H9 (cell line): Measurements from ENCODE around the gene FMNL3. TPM values are rescaled to one million over a fixed set of nuclear protein-coding genes. Genes with fewer than 3 reads are reported as not detected.

Experiments
- DNase-seq: peaks from one replicate; pipeline ENCODE4 v3.0.0-alpha.2; 2017
- H2AFZ ChIP-seq: one replicate; pipeline ENCODE4 v1.6.1; 2013; ENCODE audit warnings: mild to moderate bottlenecking, low read length, control low read depth, moderate library complexity
- H2AK5ac ChIP-seq: 2 replicates; pipeline ENCODE4 v1.6.1; 2013; ENCODE audit warnings: low read length, control low read depth, mixed read lengths; ENCODE audit not compliant: insufficient read length
- H2BK120ac ChIP-seq: one replicate; pipeline ENCODE4 v1.6.1; 2013; ENCODE audit warnings: low read depth, mild to moderate bottlenecking, low read length, control low read depth, inconsistent platforms; ENCODE audit not compliant: poor library complexity, severe bottlenecking
- H2BK12ac ChIP-seq: 2 replicates; pipeline ENCODE4 v1.6.1; 2013; ENCODE audit warnings: low read length, control low read depth, mixed read lengths, low read depth; ENCODE audit not compliant: insufficient read length
- H2BK15ac ChIP-seq: 2 replicates; pipeline ENCODE4 v1.6.1; 2013; ENCODE audit warnings: low read depth, low read length, control low read depth
- H2BK20ac ChIP-seq: one replicate; pipeline ENCODE4 v1.6.1; 2013; ENCODE audit warnings: low read depth, mild to moderate bottlenecking, low read length, control low read depth, inconsistent platforms; ENCODE audit not compliant: poor library complexity, severe bottlenecking
- H2BK5ac ChIP-seq: 2 replicates; pipeline ENCODE4 v1.6.1; 2013; ENCODE audit warnings: low read length, control low read depth, mixed read lengths; ENCODE audit not compliant: insufficient read length
- H3K14ac ChIP-seq: 2 replicates; pipeline ENCODE4 v1.6.1; 2013; ENCODE audit warnings: low read length, control low read depth; ENCODE audit not compliant: insufficient read depth
- H3K18ac ChIP-seq: 2 replicates; pipeline ENCODE4 v1.6.1; 2013; ENCODE audit warnings: low read depth, mild to moderate bottlenecking, mixed read lengths, low read length, control low read depth; ENCODE audit not compliant: insufficient read length
- H3K23ac ChIP-seq: 2 replicates; pipeline ENCODE4 v1.6.1; 2013; ENCODE audit warnings: low read length, control low read depth, mixed read lengths, low read depth; ENCODE audit not compliant: insufficient read length
- H3K23me2 ChIP-seq: 2 replicates; pipeline ENCODE4 v1.6.1; 2013; ENCODE audit warnings: low read depth, mild to moderate bottlenecking, mixed read lengths, low read length, control low read depth; ENCODE audit not compliant: insufficient read length, poor library complexity, severe bottlenecking
- H3K27ac ChIP-seq: 2 replicates; pipeline ENCODE4 v1.5.1; 2013; ENCODE audit warnings: low read length, control low read depth, mixed read lengths, low read depth; ENCODE audit not compliant: insufficient read length
- H3K27me3 ChIP-seq: 2 replicates; pipeline ENCODE4 v1.6.1; 2013; ENCODE audit warnings: low read length, control low read depth, inconsistent platforms; ENCODE audit not compliant: insufficient read depth
- H3K4ac ChIP-seq: 2 replicates; pipeline ENCODE4 v1.6.1; 2013; ENCODE audit warnings: low read depth, mild to moderate bottlenecking, control low read depth, inconsistent platforms, low read length, moderate library complexity
- H3K4me1 ChIP-seq: 2 replicates; pipeline ENCODE4 v1.6.1; 2013; ENCODE audit warnings: low read length, control low read depth, inconsistent platforms; ENCODE audit not compliant: insufficient read depth
- H3K4me2 ChIP-seq: 2 replicates; pipeline ENCODE4 v1.6.1; 2013; ENCODE audit warnings: low read length, control low read depth, mixed read lengths; ENCODE audit not compliant: insufficient read length, insufficient read depth
- H3K56ac ChIP-seq: 2 replicates; pipeline ENCODE4 v1.6.1; 2013; ENCODE audit warnings: low read depth, mild to moderate bottlenecking, mixed read lengths, low read length, control low read depth; ENCODE audit not compliant: insufficient read length
- H3K79me1 ChIP-seq: 2 replicates; pipeline ENCODE4 v1.6.1; 2013; ENCODE audit warnings: low read depth, mild to moderate bottlenecking, moderate library complexity, low read length, control low read depth, inconsistent platforms; ENCODE audit not compliant: insufficient read depth, poor library complexity, severe bottlenecking
- H3K79me2 ChIP-seq: 2 replicates; pipeline ENCODE4 v1.6.1; 2013; ENCODE audit warnings: low read length, control low read depth, inconsistent platforms; ENCODE audit not compliant: insufficient read depth
- H3K9ac ChIP-seq: 2 replicates; pipeline ENCODE4 v1.6.1; 2013; ENCODE audit warnings: low read length, control low read depth, mixed read lengths; ENCODE audit not compliant: insufficient read length; ENCODE audit errors: extremely low read depth
- H3K9me3 ChIP-seq: one replicate; pipeline ENCODE4 v1.6.1; 2013; ENCODE audit warnings: low read depth, low read length, inconsistent platforms; ENCODE audit not compliant: control insufficient read depth
- H3T11ph ChIP-seq: one replicate; pipeline ENCODE4 v1.6.1; 2013; ENCODE audit warnings: mild to moderate bottlenecking, low read length, control low read depth, inconsistent platforms
- H4K20me1 ChIP-seq: one replicate; pipeline ENCODE4 v1.6.1; 2013; ENCODE audit not compliant: control insufficient read depth, insufficient read length, insufficient read depth
- H4K5ac ChIP-seq: 2 replicates; pipeline ENCODE4 v1.6.1; 2013; ENCODE audit warnings: low read depth, mild to moderate bottlenecking, mixed read lengths, low read length, control low read depth; ENCODE audit not compliant: insufficient read length
- H4K8ac ChIP-seq: replicated peaks from 2 replicates; pipeline ENCODE4 v1.6.1; 2013; ENCODE audit warnings: low read length, control low read depth, mixed read lengths, low read depth; ENCODE audit not compliant: insufficient read length
- H4K91ac ChIP-seq: 2 replicates; pipeline ENCODE4 v1.6.1; 2013; ENCODE audit warnings: low read depth, mild to moderate bottlenecking, moderate library complexity, mixed read lengths, low read length, control low read depth; ENCODE audit not compliant: insufficient read length
- H3K27ac Mint-ChIP-seq, 3 experiments: 2 replicates in 2 of 3; 3 replicates in 1 of 3; pipeline ENCODE4 v1.8.0; 2020 to 2021; ENCODE audit warnings: mixed read lengths in 3 of 3, mild to moderate bottlenecking in 1 of 3, moderate library complexity in 1 of 3
- H3K27me3 Mint-ChIP-seq: 2 replicates; pipeline ENCODE4 v1.8.0; 2021; ENCODE audit warnings: low read depth, mild to moderate bottlenecking, moderate library complexity, mixed read lengths
- H3K36me3 Mint-ChIP-seq, 3 experiments: 2 replicates in 2 of 3; 3 replicates in 1 of 3; pipeline ENCODE4 v1.8.0; 2020 to 2021; ENCODE audit warnings: low read depth in 3 of 3, mixed read lengths in 3 of 3; ENCODE audit not compliant: insufficient read depth in 1 of 3
- H3K4me1 Mint-ChIP-seq, 2 experiments: 2 replicates each; pipeline ENCODE4 v1.8.0; 2020; ENCODE audit warnings: mixed read lengths in 2 of 2
- H3K4me3 Mint-ChIP-seq, 2 experiments: 2 replicates in 1 of 2; 3 replicates in 1 of 2; pipeline ENCODE4 v1.8.0; 2020 to 2021; ENCODE audit warnings: mild to moderate bottlenecking in 2 of 2, mixed read lengths in 2 of 2, moderate library complexity in 1 of 2
- H3K9me3 Mint-ChIP-seq, 2 experiments: 2 replicates in 1 of 2; 3 replicates in 1 of 2; pipeline ENCODE4 v1.8.0; 2020; ENCODE audit warnings: mild to moderate bottlenecking in 2 of 2, mixed read lengths in 2 of 2, moderate library complexity in 1 of 2
- WGBS: extraction: QIAGEN DNeasy Blood & Tissue Kit; methylation state at CpG from one replicate; pipeline ENCODE4 v1.1.7; 2013; ENCODE audit warnings: missing lambda C conversion rate, low lambda C conversion rate, mixed read lengths; ENCODE audit not compliant: insufficient read length; ENCODE audit errors: extremely low coverage; 5-methylcytosine and 5-hydroxymethylcytosine counted together
- total RNA-seq: library from RNA; stranded (reverse); gene quantifications from 2 replicates; pipeline ENCODE4 v1.2.1, GENCODE V29; 2021
- TF ChIP-seq, protein P1 (sequence below): fragments of 200-600 bp; sonication (generic); conservative IDR thresholded peaks from 3 replicates; pipeline ENCODE4 v1.8.0; 2021; ENCODE audit warnings: antibody characterized with exemption, mild to moderate bottlenecking

FMNL3 gene
- total RNA-seq, 1 experiment from 2014 or later, result 22.8 TPM

DNA sequence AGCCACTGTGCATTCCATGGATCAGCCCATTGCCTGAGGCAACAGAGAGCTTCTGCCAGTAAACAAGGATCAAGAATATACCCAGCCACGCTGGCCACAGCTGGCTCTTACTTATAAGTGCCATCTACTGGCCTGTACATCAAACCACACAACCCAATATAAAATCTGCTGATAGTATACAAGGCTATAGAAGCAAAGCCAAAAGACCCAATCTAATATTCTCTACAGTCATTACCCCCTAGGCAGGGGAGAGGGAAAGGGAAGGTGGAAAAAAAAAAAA lies 97.4 kb downstream of the FMNL3 start:
- Histone ChIP-seq H3K27ac (no peak overlapping the region), H3K79me2 (no peaks in the 10 kb centered on the region), H3K4ac (no peak overlapping the region), H2AFZ (no peak overlapping the region), H3K79me1 (no peaks in the 10 kb centered on the region), H3K9me3 (no peaks in the 10 kb centered on the region), H4K5ac (no peak overlapping the region), H3K4me1 (no peaks in the 10 kb centered on the region), H2BK15ac (no peak overlapping the region), H3K56ac (no peak overlapping the region), H3K14ac (no peak overlapping the region), H4K91ac (no peak overlapping the region), H3T11ph (no peak overlapping the region), H3K23ac (no peak overlapping the region), H3K9ac (no peak overlapping the region), H2BK12ac (no peak overlapping the region), H3K27me3 (no peaks in the 10 kb centered on the region), H2BK5ac (no peak overlapping the region), H2AK5ac (no peak overlapping the region), H3K18ac (no peak overlapping the region), H3K4me2 (no peak overlapping the region), H2BK120ac (no peak overlapping the region), H2BK20ac (no peak overlapping the region), H4K20me1 (no peaks in the 10 kb centered on the region), H4K8ac (no peak overlapping the region), H3K23me2 (no peaks in the 10 kb centered on the region)
- Mint-ChIP-seq H3K27ac (no peak overlapping the region), H3K4me3 (no peak overlapping the region), H3K36me3 (no peaks in the 10 kb centered on the region), H3K9me3 (no peaks in the 10 kb centered on the region), H3K4me1 (no peaks in the 10 kb centered on the region), H3K27me3 (peaks cover 17% of the 10 kb centered on the region)
- no peak for DNase-seq
- TF ChIP-seq, protein P1, sequence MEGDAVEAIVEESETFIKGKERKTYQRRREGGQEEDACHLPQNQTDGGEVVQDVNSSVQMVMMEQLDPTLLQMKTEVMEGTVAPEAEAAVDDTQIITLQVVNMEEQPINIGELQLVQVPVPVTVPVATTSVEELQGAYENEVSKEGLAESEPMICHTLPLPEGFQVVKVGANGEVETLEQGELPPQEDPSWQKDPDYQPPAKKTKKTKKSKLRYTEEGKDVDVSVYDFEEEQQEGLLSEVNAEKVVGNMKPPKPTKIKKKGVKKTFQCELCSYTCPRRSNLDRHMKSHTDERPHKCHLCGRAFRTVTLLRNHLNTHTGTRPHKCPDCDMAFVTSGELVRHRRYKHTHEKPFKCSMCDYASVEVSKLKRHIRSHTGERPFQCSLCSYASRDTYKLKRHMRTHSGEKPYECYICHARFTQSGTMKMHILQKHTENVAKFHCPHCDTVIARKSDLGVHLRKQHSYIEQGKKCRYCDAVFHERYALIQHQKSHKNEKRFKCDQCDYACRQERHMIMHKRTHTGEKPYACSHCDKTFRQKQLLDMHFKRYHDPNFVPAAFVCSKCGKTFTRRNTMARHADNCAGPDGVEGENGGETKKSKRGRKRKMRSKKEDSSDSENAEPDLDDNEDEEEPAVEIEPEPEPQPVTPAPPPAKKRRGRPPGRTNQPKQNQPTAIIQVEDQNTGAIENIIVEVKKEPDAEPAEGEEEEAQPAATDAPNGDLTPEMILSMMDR, result no peak
- no CpG with 5 or more reads among the region's 1 CpG for WGBS
